Upper lobe of right lung (tissue), 1 donor: ENCODE results near the gene CCL21. TPM values are rescaled to one million over a fixed set of nuclear protein-coding genes. Genes with fewer than 3 reads are reported as not detected.
A peak's percentile ranks its signal among the peaks of the same experiment; 100 is the strongest.

ENCODE experiments used
- ATAC-seq: fragments of 200-7000 bp; cut with Tn5 transposase; one replicate; pipeline ENCODE4 v1.9.1; 2020; ENCODE audit warnings: mild to moderate bottlenecking, moderate library complexity
- DNase-seq: peaks from one replicate; pipeline ENCODE4 v3.0.0-alpha.2; 2020
- H3K27ac ChIP-seq: fragments of 200-600 bp; one replicate; pipeline ENCODE4 v1.8.0; 2022
- H3K27me3 ChIP-seq: fragments of 200-600 bp; one replicate; pipeline ENCODE4 v1.8.0; 2022; ENCODE audit warnings: mild to moderate bottlenecking
- H3K36me3 ChIP-seq: fragments of 200-600 bp; one replicate; pipeline ENCODE4 v1.8.0; 2022
- H3K4me1 ChIP-seq: fragments of 200-600 bp; one replicate; pipeline ENCODE4 v1.8.0; 2022
- H3K4me3 ChIP-seq: fragments of 200-600 bp; one replicate; pipeline ENCODE4 v1.8.0; 2022; ENCODE audit warnings: mild to moderate bottlenecking
- H3K9me3 ChIP-seq: fragments of 200-600 bp; one replicate; pipeline ENCODE4 v1.8.0; 2022
- CTCF ChIP-seq: fragments of 200-600 bp; IDR thresholded peaks from one replicate; pipeline ENCODE4 v1.8.0; 2022; ENCODE audit warnings: antibody characterized with exemption
- intact Hi-C: fragments of 100-400 bp; cut with DNase I; formaldehyde crosslinking; loops from one replicate; pipeline ENCODE4 v1.11.0; 2022
- total RNA-seq: library from RNA; stranded (reverse); fragmentation: NEBNext Ultra II Directional; extraction: Animal tissue kit (Norgen Biotek cat#: 25700); gene quantifications from one replicate; pipeline ENCODE4 v1.2.1, GENCODE V29; 2021
- donor health status: DM: no; HTN: yes; CAD: no; lungs with severe emphysema.

The CCL21 gene
- total RNA-seq, 1 donor from 2014 or later: 37.7 TPM

GRCh38 chr9:34665067-34665380 is 44.9 kb downstream of the CCL21 start:
- DNase-seq (no peak), ATAC-seq (no peak)
- Histone ChIP-seq H3K36me3 (no peaks in the 10 kb centered on the region), H3K4me3 (peak overlapping the region; percentile 73), H3K4me1 (peaks cover 15% of the 10 kb centered on the region), H3K27me3 (no peaks in the 10 kb centered on the region), H3K9me3 (no peaks in the 10 kb centered on the region), H3K27ac (peak overlapping the region; percentile 81)
- intact Hi-C loops: no loop called here
- no peak for TF ChIP-seq CTCF

GRCh38 chr9:34664281-34665066 is 45.5 kb downstream of the CCL21 start:
- H3K27me3 ChIP-seq: no peaks in the 10 kb centered on the region
- DNase-seq: peak; percentile 84
- intact Hi-C loops: no loop called here
- H3K4me1 ChIP-seq: peaks cover 15% of the 10 kb centered on the region
- peak; percentile 69 for TF ChIP-seq CTCF
- ATAC-seq: peak; percentile 49
- peak overlapping the region; percentile 73 for H3K4me3 ChIP-seq
- H3K9me3 ChIP-seq: no peaks in the 10 kb centered on the region
- no peaks in the 10 kb centered on the region for H3K36me3 ChIP-seq
- H3K27ac ChIP-seq: peak overlapping the region; percentile 81

GRCh38 chr9:34663303-34663605 is 46.7 kb downstream of the CCL21 start:
- no peak overlapping the region for H3K27ac ChIP-seq
- intact Hi-C loops: no loop called here
- no peaks in the 10 kb centered on the region for H3K9me3 ChIP-seq
- H3K27me3 ChIP-seq: no peaks in the 10 kb centered on the region
- no peak overlapping the region for H3K4me3 ChIP-seq
- TF ChIP-seq CTCF: no peak
- ATAC-seq (no peak), DNase-seq (no peak)
- peaks cover 15% of the 10 kb centered on the region for H3K4me1 ChIP-seq
- H3K36me3 ChIP-seq: no peaks in the 10 kb centered on the region

GRCh38 chr9:34662526-34663302 is 47.2 kb downstream of the CCL21 start, which contains the start of gene CCL27:
CCL27 (minus strand) TSS chr9:34662657; CDS start chr9:34662633, 24 bp downstream.
- Histone ChIP-seq H3K27me3 (no peaks in the 10 kb centered on the region), H3K4me3 (no peak within 1 kb of the TSS), H3K4me1 (peaks cover 15% of the 10 kb centered on the region), H3K9me3 (no peaks in the 10 kb centered on the region), H3K27ac (no peak within 1 kb of the TSS), H3K36me3 (no peaks in the 10 kb centered on the region)
- no peak for ATAC-seq
- no peak for TF ChIP-seq CTCF
- intact Hi-C loops: no loop called here
- no peak for DNase-seq

- H3K27me3 ChIP-seq: no peaks in the 10 kb centered on the region
- no peaks in the 10 kb centered on the region for H3K9me3 ChIP-seq
- H3K27ac ChIP-seq: no peak overlapping the region
- H3K4me3 ChIP-seq: no peak overlapping the region
- H3K4me1 ChIP-seq: peaks cover 13% of the 10 kb centered on the region
- no peaks in the 10 kb centered on the region for H3K36me3 ChIP-seq
- intact Hi-C loops: no loop called here
- TF ChIP-seq CTCF: no peak
- no peak for ATAC-seq
- no peak for DNase-seq
These were observed 50.2 kb downstream of the CCL21 start for GRCh38 chr9:34659592-34660253.

Other genes with a start within 250 kb of the CCL21 start
- 0.61 TPM for gene ENHO, start 187.1 kb downstream of the CCL21 start, total RNA-seq
- gene CNTFR, start 120.4 kb downstream of the CCL21 start, total RNA-seq: 2.9 TPM
- 16.7 TPM for gene RPP25L, start 98.0 kb downstream of the CCL21 start, total RNA-seq
- 59.3 TPM for gene DCTN3, start 89.6 kb downstream of the CCL21 start, total RNA-seq
- gene ARID3C, start 81.1 kb downstream of the CCL21 start, total RNA-seq: not detected
- 40.5 TPM for gene SIGMAR1, start 72.3 kb downstream of the CCL21 start, total RNA-seq
- gene GALT, start 63.5 kb downstream of the CCL21 start, total RNA-seq: 47.6 TPM
- gene IL11RA, start 58.0 kb downstream of the CCL21 start, total RNA-seq: 18.7 TPM
- gene CCL27, start 47.5 kb downstream of the CCL21 start, total RNA-seq: not detected
- 1.1 TPM for gene CCL19, start 18.9 kb downstream of the CCL21 start, total RNA-seq
- 0.23 TPM for gene PHF24, start 248.1 kb upstream of the CCL21 start, total RNA-seq